CD4-positive, alpha-beta T cell treated with Interleukin-17A for 4 hours (primary cell): Measurements from ENCODE around the gene EFNA5.

ENCODE experiments used
- DNase-seq: peaks from one replicate; pipeline ENCODE4 v3.0.0-alpha.2; 2020; ENCODE audit warnings: mixed read lengths

EFNA5 gene

GRCh38 chr5:107384256-107384655, 286.5 kb downstream of the EFNA5 start:
- DNase-seq = no peak

- no peak for DNase-seq
These were observed 287.3 kb downstream of the EFNA5 start for GRCh38 chr5:107383414-107383813.

GRCh38 chr5:107381189-107381856, 289.4 kb downstream of the EFNA5 start:
- no peak for DNase-seq

- no peak for DNase-seq
These were observed 290.1 kb downstream of the EFNA5 start for GRCh38 chr5:107380654-107381053.

GRCh38 chr5:107378218-107378899, 292.4 kb downstream of the EFNA5 start:
- no peak for DNase-seq

GRCh38 chr5:107377277-107377609, 293.5 kb downstream of the EFNA5 start:
- DNase-seq = no peak

- no peak for DNase-seq
These were observed 294.0 kb downstream of the EFNA5 start for GRCh38 chr5:107376546-107377276.

GRCh38 chr5:107373549-107374263, 297.0 kb downstream of the EFNA5 start:
- DNase-seq = no peak

- no peak for DNase-seq
These were observed 297.9 kb downstream of the EFNA5 start for GRCh38 chr5:107372723-107373450.

GRCh38 chr5:107370396-107370968, 300.3 kb downstream of the EFNA5 start:
- no peak for DNase-seq

GRCh38 chr5:107369622-107370021, 301.1 kb downstream of the EFNA5 start:
- DNase-seq = no peak

- DNase-seq = no peak
These were observed 302.1 kb downstream of the EFNA5 start for GRCh38 chr5:107368615-107369014.

- no peak for DNase-seq
These were observed 302.8 kb downstream of the EFNA5 start for GRCh38 chr5:107367939-107368338.

- DNase-seq = no peak
These were observed 303.3 kb downstream of the EFNA5 start for GRCh38 chr5:107367480-107367879.

GRCh38 chr5:107365320-107366109, 305.2 kb downstream of the EFNA5 start:
- no peak for DNase-seq

- DNase-seq = no peak
These were observed 306.1 kb downstream of the EFNA5 start for GRCh38 chr5:107364443-107365319.

- DNase-seq = no peak
These were observed 307.0 kb downstream of the EFNA5 start for GRCh38 chr5:107363768-107364167.

- DNase-seq = no peak
These were observed 308.8 kb downstream of the EFNA5 start for GRCh38 chr5:107361945-107362344.

- DNase-seq = no peak
These were observed 310.9 kb downstream of the EFNA5 start for GRCh38 chr5:107359916-107360234.
